HG03460 (cell line): ENCODE data around the gene DHX16.

Source experiments
- ATAC-seq: cut with Tn5 transposase; IDR thresholded peaks from one replicate; pipeline ENCODE4 v1.9.1; 2021; ENCODE audit not compliant: unreplicated experiment

The DHX16 gene

GRCh38 chr6:30611150-30611855, 61.5 kb downstream of the DHX16 start:
- no peak for ATAC-seq

GRCh38 chr6:30610065-30610464, 62.7 kb downstream of the DHX16 start:
- ATAC-seq = no peak

- no peak for ATAC-seq
These were observed 68.8 kb downstream of the DHX16 start for GRCh38 chr6:30603961-30604360.
